KOPT-K1 (cell line): ENCODE results near the gene TNFSF13B.

ENCODE experiments used
- H3K27ac ChIP-seq: fragments of 200-600 bp; sonication (generic); 2 replicates; pipeline ENCODE4 v1.5.1; 2016; ENCODE audit warnings: antibody characterized with exemption, mild to moderate bottlenecking, low read depth, low read length; ENCODE audit not compliant: poor library complexity, severe bottlenecking
- H3K36me3 ChIP-seq: fragments of 200-600 bp; sonication (generic); 2 replicates; pipeline ENCODE4 v1.5.1; 2017; ENCODE audit warnings: antibody characterized with exemption, mild to moderate bottlenecking, low read length, moderate library complexity; ENCODE audit not compliant: insufficient read depth
- H3K9me3 ChIP-seq: fragments of 200-600 bp; sonication (generic); 2 replicates; pipeline ENCODE4 v1.5.1; 2017; ENCODE audit warnings: antibody characterized with exemption, low read length, mild to moderate bottlenecking; ENCODE audit not compliant: insufficient read depth, poor library complexity, severe bottlenecking

TNFSF13B gene

GRCh38 chr13:108270442-108270841 lies 924 bp downstream of the TNFSF13B start:
- no peak overlapping the region for H3K27ac ChIP-seq
- H3K9me3 ChIP-seq: no peaks in the 10 kb centered on the region
- no peaks in the 10 kb centered on the region for H3K36me3 ChIP-seq

GRCh38 chr13:108272333-108272732 lies 2.8 kb downstream of the TNFSF13B start:
- Histone ChIP-seq H3K36me3 (no peaks in the 10 kb centered on the region), H3K27ac (no peak overlapping the region), H3K9me3 (no peaks in the 10 kb centered on the region)

GRCh38 chr13:108273429-108274118 lies 4.1 kb downstream of the TNFSF13B start:
- Histone ChIP-seq H3K9me3 (no peaks in the 10 kb centered on the region), H3K27ac (no peak overlapping the region), H3K36me3 (no peaks in the 10 kb centered on the region)

GRCh38 chr13:108274718-108275117 lies 5.2 kb downstream of the TNFSF13B start:
- H3K36me3 ChIP-seq: no peaks in the 10 kb centered on the region
- H3K27ac ChIP-seq: no peak overlapping the region

GRCh38 chr13:108276060-108276459 lies 6.5 kb downstream of the TNFSF13B start:
- Histone ChIP-seq H3K27ac (no peak overlapping the region), H3K9me3 (no peaks in the 10 kb centered on the region), H3K36me3 (no peaks in the 10 kb centered on the region)

More at GRCh38 chr13:108274718-108275117, 5.2 kb downstream of the TNFSF13B start:
- H3K9me3 ChIP-seq: no peaks in the 10 kb centered on the region

- H3K36me3 ChIP-seq: no peaks in the 10 kb centered on the region
- H3K9me3 ChIP-seq: no peaks in the 10 kb centered on the region
- no peak overlapping the region for H3K27ac ChIP-seq
Observed at GRCh38 chr13:108278466-108278865, 8.9 kb downstream of the TNFSF13B start.

- Histone ChIP-seq H3K9me3 (no peaks in the 10 kb centered on the region), H3K36me3 (no peaks in the 10 kb centered on the region), H3K27ac (no peak overlapping the region)
Observed at GRCh38 chr13:108281901-108282300, 12.4 kb downstream of the TNFSF13B start.

- Histone ChIP-seq H3K9me3 (no peaks in the 10 kb centered on the region), H3K27ac (no peak overlapping the region), H3K36me3 (no peaks in the 10 kb centered on the region)
Observed at GRCh38 chr13:108283110-108283509, 13.6 kb downstream of the TNFSF13B start.

GRCh38 chr13:108288741-108289140 lies 19.2 kb downstream of the TNFSF13B start:
- Histone ChIP-seq H3K27ac (no peak overlapping the region), H3K36me3 (no peaks in the 10 kb centered on the region), H3K9me3 (no peaks in the 10 kb centered on the region)

GRCh38 chr13:108289819-108290218 lies 20.3 kb downstream of the TNFSF13B start:
- Histone ChIP-seq H3K27ac (no peak overlapping the region), H3K9me3 (no peaks in the 10 kb centered on the region), H3K36me3 (no peaks in the 10 kb centered on the region)

- H3K27ac ChIP-seq: no peak overlapping the region
- no peaks in the 10 kb centered on the region for H3K9me3 ChIP-seq
- H3K36me3 ChIP-seq: no peaks in the 10 kb centered on the region
Observed at GRCh38 chr13:108297114-108297513, 27.6 kb downstream of the TNFSF13B start.

- H3K9me3 ChIP-seq: no peaks in the 10 kb centered on the region
- H3K27ac ChIP-seq: no peak overlapping the region
- no peaks in the 10 kb centered on the region for H3K36me3 ChIP-seq
Observed at GRCh38 chr13:108302279-108302678, 32.8 kb downstream of the TNFSF13B start.

GRCh38 chr13:108304170-108305016 lies 34.9 kb downstream of the TNFSF13B start:
- peaks cover 8% of the 10 kb centered on the region for H3K9me3 ChIP-seq
- no peak overlapping the region for H3K27ac ChIP-seq
- H3K36me3 ChIP-seq: no peaks in the 10 kb centered on the region

GRCh38 chr13:108305655-108306054 lies 36.1 kb downstream of the TNFSF13B start:
- no peaks in the 10 kb centered on the region for H3K36me3 ChIP-seq
- H3K9me3 ChIP-seq: peaks cover 10% of the 10 kb centered on the region
- H3K27ac ChIP-seq: no peak overlapping the region

GRCh38 chr13:108306860-108307259 lies 37.3 kb downstream of the TNFSF13B start:
- H3K27ac ChIP-seq: no peak overlapping the region
- peaks cover 17% of the 10 kb centered on the region for H3K9me3 ChIP-seq
- no peaks in the 10 kb centered on the region for H3K36me3 ChIP-seq
